ENCODE measurements around the gene KIF1A. TPM values are rescaled to one million over a fixed set of nuclear protein-coding genes. Genes with fewer than 3 reads are reported as not detected.

The KIF1A gene
- total RNA-seq, 1 donor from 2014 or later: not detected

GRCh38 chr2:240752209-240752608 lies 67.8 kb downstream of the KIF1A start:
- no peaks in the 10 kb centered on the region for H3K4me1 Mint-ChIP-seq

GRCh38 chr2:240750409-240750808 lies 69.6 kb downstream of the KIF1A start:
- intact Hi-C loops (cut with micrococcal nuclease): no loop called here
- CTCF ChIA-PET: no interaction called here
- no peaks in the 10 kb centered on the region for H3K9me3 Mint-ChIP-seq

More at GRCh38 chr2:240752209-240752608, 67.8 kb downstream of the KIF1A start:
- Mint-ChIP-seq H3K27me3 (peaks cover 3% of the 10 kb centered on the region), H3K9me3 (no peaks in the 10 kb centered on the region), H3K27ac (no peak overlapping the region), H3K4me3 (no peak overlapping the region), H3K36me3 (ENCODE audit: low read depth) (no peaks in the 10 kb centered on the region)
- no peak for ATAC-seq (ENCODE audit: low read depth)
- no peak for TF ChIP-seq CTCF (IDR thresholded peaks at IDR 0.05)
- POLR2A ChIA-PET: no interaction called here
- intact Hi-C loops (cut with micrococcal nuclease): no loop called here
- DNase-seq: no peak
- CTCF ChIA-PET: no interaction called here

GRCh38 chr2:240749516-240749915 lies 70.5 kb downstream of the KIF1A start:
- intact Hi-C loops (cut with micrococcal nuclease): no loop called here
- POLR2A ChIA-PET: no interaction called here

More at GRCh38 chr2:240750409-240750808, 69.6 kb downstream of the KIF1A start:
- no peak overlapping the region for H3K4me3 Mint-ChIP-seq
- H3K36me3 Mint-ChIP-seq (ENCODE audit: low read depth): no peaks in the 10 kb centered on the region
- POLR2A ChIA-PET: no interaction called here
- H3K27me3 Mint-ChIP-seq: peaks cover 3% of the 10 kb centered on the region
- H3K27ac Mint-ChIP-seq: no peak overlapping the region
- DNase-seq: no peak
- no peak for ATAC-seq (ENCODE audit: low read depth)
- TF ChIP-seq CTCF (IDR thresholded peaks at IDR 0.05): no peak
- H3K4me1 Mint-ChIP-seq: no peaks in the 10 kb centered on the region

GRCh38 chr2:240747256-240747655 lies 72.8 kb downstream of the KIF1A start:
- H3K4me1 Mint-ChIP-seq: no peaks in the 10 kb centered on the region
- intact Hi-C loops (cut with micrococcal nuclease): no loop called here
- CTCF ChIA-PET: no interaction called here

More at GRCh38 chr2:240749516-240749915, 70.5 kb downstream of the KIF1A start:
- no peak overlapping the region for H3K4me3 Mint-ChIP-seq
- CTCF ChIA-PET: no interaction called here
- H3K27me3 Mint-ChIP-seq: peaks cover 3% of the 10 kb centered on the region
- no peak for ATAC-seq (ENCODE audit: low read depth)
- DNase-seq: no peak
- no peak overlapping the region for H3K27ac Mint-ChIP-seq
- H3K4me1 Mint-ChIP-seq: no peaks in the 10 kb centered on the region
- TF ChIP-seq CTCF (IDR thresholded peaks at IDR 0.05): no peak
- no peaks in the 10 kb centered on the region for H3K36me3 Mint-ChIP-seq (ENCODE audit: low read depth)
- H3K9me3 Mint-ChIP-seq: no peaks in the 10 kb centered on the region

GRCh38 chr2:240746671-240747070 lies 73.3 kb downstream of the KIF1A start:
- H3K9me3 Mint-ChIP-seq: no peaks in the 10 kb centered on the region
- H3K4me3 Mint-ChIP-seq: no peak overlapping the region
- intact Hi-C loops (cut with micrococcal nuclease): no loop called here
- no peak overlapping the region for H3K27ac Mint-ChIP-seq
- H3K4me1 Mint-ChIP-seq: no peaks in the 10 kb centered on the region
- no peak for TF ChIP-seq CTCF (IDR thresholded peaks at IDR 0.05)
- DNase-seq (no peak), ATAC-seq (ENCODE audit: low read depth) (no peak)
- H3K36me3 Mint-ChIP-seq (ENCODE audit: low read depth): no peaks in the 10 kb centered on the region
- peaks cover 3% of the 10 kb centered on the region for H3K27me3 Mint-ChIP-seq
- ChIA-PET CTCF (no interaction called here), POLR2A (no interaction called here)

More at GRCh38 chr2:240747256-240747655, 72.8 kb downstream of the KIF1A start:
- H3K27me3 Mint-ChIP-seq: peaks cover 3% of the 10 kb centered on the region
- no peaks in the 10 kb centered on the region for H3K36me3 Mint-ChIP-seq (ENCODE audit: low read depth)
- ATAC-seq (ENCODE audit: low read depth) (no peak), DNase-seq (no peak)
- no peaks in the 10 kb centered on the region for H3K9me3 Mint-ChIP-seq
- H3K4me3 Mint-ChIP-seq: no peak overlapping the region
- no peak overlapping the region for H3K27ac Mint-ChIP-seq
- POLR2A ChIA-PET: no interaction called here
- TF ChIP-seq CTCF (IDR thresholded peaks at IDR 0.05): no peak
